ENCODE measurements around the gene MYRFL. TPM values are rescaled to one million over a fixed set of nuclear protein-coding genes. Genes with fewer than 3 reads are reported as not detected.

Gene MYRFL
- total RNA-seq, 3 donors from 2014 or later (not counting 1 experiment from before 2014, with no cell fraction given), result not detected

DNA sequence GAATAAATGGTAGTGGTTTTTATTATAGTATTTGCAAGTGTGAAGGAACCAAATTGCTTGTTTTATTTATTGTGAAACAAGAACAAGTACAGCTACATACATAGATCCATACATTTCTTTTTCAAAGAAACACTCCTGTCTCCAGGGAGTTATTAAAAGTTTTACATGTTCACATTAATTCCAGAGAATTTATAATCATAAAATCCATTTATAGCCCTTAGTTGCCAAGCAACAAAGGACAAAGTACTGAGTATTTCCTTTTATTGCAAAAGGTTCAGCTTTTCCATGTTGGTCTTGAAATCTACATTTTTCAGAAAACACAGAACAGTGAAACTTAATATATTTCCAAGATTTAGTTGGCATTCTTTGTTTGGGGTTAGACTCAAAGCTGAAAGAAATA is 9.5 kb downstream of the MYRFL start:
- H3K4me3 Mint-ChIP-seq, result no peak overlapping the region
- no peaks in the 10 kb centered on the region for H3K4me1 ChIP-seq (ENCODE audit: control insufficient read depth, insufficient read depth, low read length)
- TF ChIP-seq CTCF (IDR thresholded peaks at IDR 0.05), result no peak
- ATAC-seq (no peak), DNase-seq (no peak)
- no peaks in the 10 kb centered on the region for H3K9me3 Mint-ChIP-seq
- H3K4me1 Mint-ChIP-seq, result no peaks in the 10 kb centered on the region
- no peak overlapping the region for H3K27ac Mint-ChIP-seq
- H3K27me3 ChIP-seq (ENCODE audit: control insufficient read depth, insufficient read depth, low read length), result no peaks in the 10 kb centered on the region
- no peaks in the 10 kb centered on the region for H3K9me3 ChIP-seq (ENCODE audit: control insufficient read depth, insufficient read depth, low read length)
- H3K36me3 Mint-ChIP-seq, result no peaks in the 10 kb centered on the region
- no peak overlapping the region for H3K27ac ChIP-seq (ENCODE audit: low read length)
- intact Hi-C loops (cut with micrococcal nuclease), result no loop called here
- H3K36me3 ChIP-seq (ENCODE audit: control insufficient read depth, insufficient read depth, low read length), result no peaks in the 10 kb centered on the region
- H3K4me3 ChIP-seq (ENCODE audit: low read length), result no peak overlapping the region
- peaks cover 11 to 17% of the 10 kb centered on the region in 2 donors for H3K27me3 Mint-ChIP-seq (ENCODE audit: low read depth in 2 of 2)

DNA sequence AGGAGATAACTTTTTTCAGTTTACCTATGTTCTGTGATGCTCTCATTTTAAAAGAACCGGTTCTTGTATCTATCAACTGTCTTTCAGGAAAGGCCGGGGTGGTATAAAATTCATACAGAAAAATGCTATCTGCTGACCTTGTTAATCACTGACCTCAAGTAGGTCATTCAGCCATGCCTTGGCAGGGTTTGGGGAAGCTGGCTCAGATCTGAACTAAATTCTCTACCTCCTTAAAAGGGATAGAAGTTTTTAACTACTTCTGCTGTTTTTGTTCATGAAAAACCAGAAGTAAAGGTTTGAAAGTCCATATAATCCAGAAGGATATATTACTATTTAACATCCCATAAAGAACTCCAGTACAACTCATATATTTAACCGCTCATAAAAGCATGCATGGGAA is 10.1 kb downstream of the MYRFL start:
- ATAC-seq (no peak), DNase-seq (no peak)
- H3K9me3 ChIP-seq (ENCODE audit: control insufficient read depth, insufficient read depth, low read length), result no peaks in the 10 kb centered on the region
- peaks cover 11 to 13% of the 10 kb centered on the region in 2 donors for H3K27me3 Mint-ChIP-seq (ENCODE audit: low read depth in 2 of 2)
- no peaks in the 10 kb centered on the region for H3K4me1 ChIP-seq (ENCODE audit: control insufficient read depth, insufficient read depth, low read length)
- no peak overlapping the region for H3K4me3 Mint-ChIP-seq
- H3K27ac Mint-ChIP-seq, result no peak overlapping the region
- H3K9me3 Mint-ChIP-seq, result no peaks in the 10 kb centered on the region
- H3K4me3 ChIP-seq (ENCODE audit: low read length), result no peak overlapping the region
- no peak for TF ChIP-seq CTCF (IDR thresholded peaks at IDR 0.05)
- no peak overlapping the region for H3K27ac ChIP-seq (ENCODE audit: low read length)
- H3K27me3 ChIP-seq (ENCODE audit: control insufficient read depth, insufficient read depth, low read length), result no peaks in the 10 kb centered on the region
- WGBS (ENCODE audit: insufficient coverage), result 68% methylated on average over 2 of the region's 3 CpGs
- no peaks in the 10 kb centered on the region for H3K36me3 Mint-ChIP-seq
- no peaks in the 10 kb centered on the region for H3K36me3 ChIP-seq (ENCODE audit: control insufficient read depth, insufficient read depth, low read length)
- intact Hi-C loops (cut with micrococcal nuclease), result no loop called here
- no peaks in the 10 kb centered on the region for H3K4me1 Mint-ChIP-seq

DNA sequence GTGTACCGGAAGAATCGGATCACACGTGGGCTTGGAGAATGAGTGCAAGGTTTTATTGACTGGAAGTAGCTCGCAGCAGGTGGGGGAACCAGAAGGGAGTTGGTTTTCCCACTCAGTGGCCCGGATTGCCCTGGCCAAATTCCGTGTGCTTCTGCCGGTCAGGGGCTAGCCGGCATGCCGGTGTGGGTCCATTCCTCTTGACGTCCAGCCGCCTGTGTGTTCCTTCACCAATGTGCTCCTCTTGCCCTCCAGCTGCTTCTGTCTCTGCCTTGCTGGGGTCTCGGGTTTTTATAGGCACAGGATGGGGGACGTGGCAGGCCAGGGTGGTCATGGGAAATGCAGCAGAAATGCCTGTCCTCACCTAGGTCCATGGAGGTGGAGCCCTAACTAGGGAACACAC is 11.0 kb downstream of the MYRFL start:
- Histone ChIP-seq H3K4me1 (ENCODE audit: control insufficient read depth, insufficient read depth, low read length) (no peaks in the 10 kb centered on the region), H3K27ac (ENCODE audit: low read length) (no peak overlapping the region), H3K36me3 (ENCODE audit: control insufficient read depth, insufficient read depth, low read length) (no peaks in the 10 kb centered on the region), H3K27me3 (ENCODE audit: control insufficient read depth, insufficient read depth, low read length) (no peaks in the 10 kb centered on the region), H3K9me3 (ENCODE audit: control insufficient read depth, insufficient read depth, low read length) (no peaks in the 10 kb centered on the region), H3K4me3 (ENCODE audit: low read length) (no peak overlapping the region)
- WGBS (ENCODE audit: insufficient coverage), result 90% methylated on average over 13 of the region's 13 CpGs
- ATAC-seq, result no peak
- intact Hi-C loops (cut with micrococcal nuclease), result no loop called here
- Mint-ChIP-seq H3K27ac (no peak overlapping the region), H3K36me3 (no peaks in the 10 kb centered on the region), H3K27me3 (ENCODE audit: low read depth in 2 of 2) (peaks cover 14 to 21% of the 10 kb centered on the region in 2 donors), H3K4me1 (no peaks in the 10 kb centered on the region), H3K9me3 (no peaks in the 10 kb centered on the region), H3K4me3 (no peak overlapping the region)
- no peak for DNase-seq
- TF ChIP-seq CTCF (IDR thresholded peaks at IDR 0.05), result no peak

DNA sequence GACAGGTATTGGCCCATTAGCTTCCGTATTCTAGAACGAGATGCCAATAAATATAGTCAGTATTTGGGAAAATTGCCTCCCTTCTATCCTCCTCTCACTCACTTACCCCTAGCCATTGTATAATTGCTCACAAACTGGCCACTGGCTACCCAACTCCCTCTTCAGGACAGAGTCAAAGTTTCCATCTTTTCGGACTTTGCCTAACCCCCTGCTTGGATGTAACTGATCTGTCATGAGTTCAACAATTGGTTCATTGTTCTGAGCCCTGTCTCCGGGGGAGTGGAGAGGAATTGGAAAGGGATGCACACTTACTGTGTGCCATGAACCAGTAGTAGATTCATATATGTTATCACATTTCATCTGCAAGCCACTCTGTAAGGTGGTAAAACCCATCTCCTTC is 12.2 kb downstream of the MYRFL start:
- intact Hi-C loops (cut with micrococcal nuclease), result no loop called here
- Histone ChIP-seq H3K4me1 (ENCODE audit: control insufficient read depth, insufficient read depth, low read length) (no peaks in the 10 kb centered on the region), H3K27ac (ENCODE audit: low read length) (no peak overlapping the region), H3K9me3 (ENCODE audit: control insufficient read depth, insufficient read depth, low read length) (no peaks in the 10 kb centered on the region), H3K4me3 (ENCODE audit: low read length) (no peak overlapping the region), H3K36me3 (ENCODE audit: control insufficient read depth, insufficient read depth, low read length) (no peaks in the 10 kb centered on the region), H3K27me3 (ENCODE audit: control insufficient read depth, insufficient read depth, low read length) (no peaks in the 10 kb centered on the region)
- Mint-ChIP-seq H3K36me3 (no peaks in the 10 kb centered on the region), H3K27ac (no peak overlapping the region), H3K4me3 (no peak overlapping the region), H3K27me3 (ENCODE audit: low read depth in 2 of 2) (peaks cover 14 to 22% of the 10 kb centered on the region in 2 donors), H3K4me1 (no peaks in the 10 kb centered on the region), H3K9me3 (no peaks in the 10 kb centered on the region)
- ATAC-seq, result no peak
- no peak for TF ChIP-seq CTCF (IDR thresholded peaks at IDR 0.05)
- 100% methylated on average over 4 of the region's 4 CpGs for WGBS (ENCODE audit: insufficient coverage)
- no peak for DNase-seq

All from natural killer cell (primary cell).